ENCODE data around the gene FBXW10B. TPM values are rescaled to one million over a fixed set of nuclear protein-coding genes. Genes with fewer than 3 reads are reported as not detected.
"Not testable (repeated sequence)": the region's sequence is repeated elsewhere in the genome, so short reads cannot be mapped to it uniquely, and the experiment has no call there.

The FBXW10B gene
- total and polyA plus RNA-seq, 7 experiments from 2014 or later, result 0.24 to 1.8 (median 0.65) TPM; not detected in 4

DNA sequence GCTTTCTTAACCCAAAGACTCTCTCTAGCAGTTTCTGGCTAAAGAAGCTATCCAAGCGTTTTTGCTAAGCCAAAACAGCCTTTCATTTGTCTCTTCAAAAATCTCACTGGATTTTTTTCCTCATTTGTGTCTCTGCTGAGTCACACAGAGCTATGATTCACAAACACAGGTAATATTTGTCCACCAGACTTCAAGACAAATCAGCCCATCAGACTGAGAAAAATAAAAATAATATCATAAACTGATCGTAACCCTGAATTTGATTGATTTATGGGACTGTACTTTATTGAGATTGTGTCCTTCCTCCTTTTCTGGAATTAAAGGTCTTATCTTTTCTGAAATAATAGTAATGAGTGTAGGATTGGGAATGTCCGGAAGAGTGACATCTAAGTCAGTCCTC, 38.8 kb upstream of the FBXW10B start:
- H3K4me1 Mint-ChIP-seq, result peaks cover 0 to 8% (median 0%) of the 10 kb centered on the region in 7 donors
- intact Hi-C loops (cut with micrococcal nuclease), result no loop called here
- H3K36me3 ChIP-seq (ENCODE audit: control insufficient read depth in 2 of 3, insufficient read depth in 3 of 3, low read length in 3 of 3), result peaks cover 0 to under 1% (median 0%) of the 10 kb centered on the region in 3 experiments
- ChIA-PET POLR2A (no interaction called here), CTCF (no interaction called here)
- no peak for ATAC-seq
- H3K9me3 Mint-ChIP-seq, result peaks cover 0 to 2% (median 0%) of the 10 kb centered on the region in 11 donors
- no peak for DNase-seq
- H3K4me1 ChIP-seq (ENCODE audit: control insufficient read depth in 2 of 2, insufficient read depth in 2 of 2, low read length in 2 of 2), result no peaks in the 10 kb centered on the region
- H3K9me3 ChIP-seq (ENCODE audit: control insufficient read depth in 2 of 3, low read length in 3 of 3), result no peaks in the 10 kb centered on the region
- no peaks in the 10 kb centered on the region for H3K27me3 ChIP-seq (ENCODE audit: control insufficient read depth in 2 of 2, insufficient read depth in 2 of 2, low read length in 2 of 2)
- no peak overlapping the region for H3K27ac ChIP-seq (ENCODE audit: low read depth, low read length)
- H3K36me3 Mint-ChIP-seq, result peaks cover 3 to 44% (median 17%) of the 10 kb centered on the region in 5 donors
- H3K4me3 ChIP-seq (ENCODE audit: low read length), result no peak overlapping the region
- no peak overlapping the region for H3K4me3 Mint-ChIP-seq
- no peak overlapping the region for H3K27ac Mint-ChIP-seq
- no peaks in the 10 kb centered on the region for H3K27me3 Mint-ChIP-seq

DNA sequence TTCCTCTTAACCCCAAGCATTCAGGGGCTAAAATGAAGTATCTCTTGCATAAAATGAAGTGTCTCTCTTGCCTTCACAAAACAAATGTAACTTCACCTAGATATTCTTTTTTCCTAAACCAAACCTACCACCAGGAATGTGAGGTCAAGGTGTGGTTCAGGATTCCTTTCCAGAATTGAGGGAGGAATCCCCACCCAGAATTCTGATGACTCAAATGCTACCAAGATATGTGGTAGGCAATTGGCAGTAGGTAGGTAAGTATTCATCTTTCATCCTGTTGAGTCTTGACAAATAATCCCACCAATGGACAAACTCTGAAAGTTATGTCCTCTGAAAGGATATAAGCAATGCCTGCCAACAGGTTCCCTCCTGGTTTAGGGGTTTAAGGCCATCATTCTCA, 38.4 kb upstream of the FBXW10B start:
- DNase-seq, result no peak
- H3K9me3 ChIP-seq (ENCODE audit: control insufficient read depth in 2 of 3, low read length in 3 of 3), result no peaks in the 10 kb centered on the region
- no peaks in the 10 kb centered on the region for H3K27me3 ChIP-seq (ENCODE audit: control insufficient read depth in 2 of 2, insufficient read depth in 2 of 2, low read length in 2 of 2)
- POLR2A ChIA-PET, result no interaction called here
- peaks cover 0 to 11% (median 0%) of the 10 kb centered on the region in 7 donors for H3K4me1 Mint-ChIP-seq
- H3K36me3 Mint-ChIP-seq, result peaks cover 3 to 40% (median 17%) of the 10 kb centered on the region in 5 donors
- no peak overlapping the region for H3K27ac Mint-ChIP-seq
- ATAC-seq, result no peak
- CTCF ChIA-PET, result no interaction called here
- H3K4me3 ChIP-seq (ENCODE audit: low read length), result no peak overlapping the region
- intact Hi-C loops (cut with micrococcal nuclease), result no loop called here
- no peak overlapping the region for H3K27ac ChIP-seq (ENCODE audit: low read depth, low read length)
- no peaks in the 10 kb centered on the region for H3K4me1 ChIP-seq (ENCODE audit: control insufficient read depth in 2 of 2, insufficient read depth in 2 of 2, low read length in 2 of 2)
- no peak overlapping the region for H3K4me3 Mint-ChIP-seq
- peaks cover 0 to 2% (median 0%) of the 10 kb centered on the region in 11 donors for H3K9me3 Mint-ChIP-seq
- no peaks in the 10 kb centered on the region for H3K36me3 ChIP-seq (ENCODE audit: control insufficient read depth in 2 of 3, insufficient read depth in 3 of 3, low read length in 3 of 3)
- no peaks in the 10 kb centered on the region for H3K27me3 Mint-ChIP-seq

DNA sequence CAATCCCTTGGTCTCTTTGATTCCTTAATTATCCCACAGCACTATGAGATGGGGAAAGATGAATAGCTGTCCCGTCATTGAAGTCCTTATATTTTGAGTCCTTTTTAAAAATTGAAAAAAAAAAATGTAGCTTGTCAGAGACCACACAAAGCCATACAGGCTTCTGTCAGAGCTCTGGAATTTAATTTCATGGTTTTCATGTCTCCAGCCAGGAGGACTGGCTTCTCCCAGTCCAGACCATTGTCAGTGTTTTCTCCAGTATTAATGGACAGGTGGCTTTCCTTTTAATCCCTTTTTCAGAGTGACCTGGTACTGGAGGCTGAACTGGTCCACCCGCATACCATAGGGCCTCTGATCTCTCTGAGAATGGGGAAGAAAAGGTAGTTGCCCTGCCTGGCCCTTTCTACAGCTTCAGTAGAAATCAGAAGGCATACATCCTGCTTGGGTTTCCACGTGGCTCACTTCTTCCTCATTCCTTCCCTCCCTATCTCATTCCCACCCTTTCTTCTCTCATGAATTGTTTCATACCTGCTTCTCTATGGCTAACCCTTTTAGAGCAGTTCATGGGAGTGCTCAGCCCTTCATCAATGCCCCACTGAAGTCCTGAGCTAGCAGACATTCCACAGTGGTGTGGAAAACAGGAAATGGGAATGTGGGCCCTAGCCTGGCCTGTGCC, 35.5 kb upstream of the FBXW10B start:
- Mint-ChIP-seq H3K9me3 (peaks cover 0 to 2% (median 0%) of the 10 kb centered on the region in 11 donors), H3K4me3 (no peak overlapping the region), H3K27me3 (no peaks in the 10 kb centered on the region), H3K36me3 (peaks cover 0 to 23% (median 11%) of the 10 kb centered on the region in 5 donors), H3K27ac (no peak overlapping the region), H3K4me1 (peaks cover 5 to 22% (median 11%) of the 10 kb centered on the region in 7 donors)
- intact Hi-C loops (cut with micrococcal nuclease), result no loop called here
- H3K4me3 ChIP-seq (ENCODE audit: low read length), result no peak overlapping the region
- H3K9me3 ChIP-seq (ENCODE audit: control insufficient read depth in 2 of 3, low read length in 3 of 3), result no peaks in the 10 kb centered on the region
- H3K27ac ChIP-seq (ENCODE audit: low read depth, low read length), result no peak overlapping the region
- CTCF ChIA-PET, result no interaction called here
- H3K4me1 ChIP-seq (ENCODE audit: control insufficient read depth in 2 of 2, insufficient read depth in 2 of 2, low read length in 2 of 2), result no peaks in the 10 kb centered on the region
- POLR2A ChIA-PET, result no interaction called here
- H3K27me3 ChIP-seq (ENCODE audit: control insufficient read depth in 2 of 2, insufficient read depth in 2 of 2, low read length in 2 of 2), result no peaks in the 10 kb centered on the region
- DNase-seq (no peak), ATAC-seq (no peak)
- no peaks in the 10 kb centered on the region for H3K36me3 ChIP-seq (ENCODE audit: control insufficient read depth in 2 of 3, insufficient read depth in 3 of 3, low read length in 3 of 3)

DNA sequence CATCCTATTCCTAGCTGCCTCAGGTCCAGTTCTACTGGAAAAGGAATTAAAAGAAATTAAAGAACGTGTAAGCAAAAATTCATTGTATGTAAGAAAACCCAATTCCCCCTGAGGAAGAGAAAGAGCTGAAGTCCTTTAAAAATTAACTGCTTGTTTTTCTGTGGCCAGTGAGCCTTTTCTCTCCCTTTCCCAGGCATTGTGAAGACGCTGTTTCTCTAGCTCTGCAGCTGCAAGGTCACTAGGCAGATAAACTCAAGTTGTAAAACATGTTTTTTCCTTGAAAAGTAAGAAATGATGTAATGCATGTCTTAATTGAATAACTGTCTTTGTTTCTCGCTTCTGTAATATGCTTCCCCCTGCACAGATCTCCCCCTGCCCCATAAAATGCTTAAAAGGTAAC, 34.9 kb upstream of the FBXW10B start:
- H3K9me3 ChIP-seq (ENCODE audit: control insufficient read depth in 2 of 3, low read length in 3 of 3); H3K4me3 ChIP-seq (ENCODE audit: low read length); H3K4me3 Mint-ChIP-seq; H3K27me3 Mint-ChIP-seq; CTCF ChIA-PET; H3K4me1 ChIP-seq (ENCODE audit: control insufficient read depth in 2 of 2, insufficient read depth in 2 of 2, low read length in 2 of 2); H3K27ac ChIP-seq (ENCODE audit: low read depth, low read length); H3K27ac Mint-ChIP-seq; intact Hi-C loops (cut with micrococcal nuclease); H3K9me3 Mint-ChIP-seq; H3K36me3 ChIP-seq (ENCODE audit: control insufficient read depth in 2 of 3, insufficient read depth in 3 of 3, low read length in 3 of 3); POLR2A ChIA-PET; DNase-seq; ATAC-seq; H3K27me3 ChIP-seq (ENCODE audit: control insufficient read depth in 2 of 2, insufficient read depth in 2 of 2, low read length in 2 of 2): not testable (repeated sequence)
- H3K36me3 Mint-ChIP-seq, result peaks cover 0 to 23% (median 11%) of the 10 kb centered on the region in 5 donors
- peaks cover 5 to 28% (median 11%) of the 10 kb centered on the region in 7 donors for H3K4me1 Mint-ChIP-seq

- ATAC-seq (no peak), DNase-seq (no peak)
- Mint-ChIP-seq H3K4me3 (peak overlapping the region in 1 of 10 donors; percentile 24), H3K27ac (peak overlapping the region in 1 of 9 donors; percentile 72), H3K27me3 (no peaks in the 10 kb centered on the region), H3K36me3 (peaks cover 0 to 16% (median 11%) of the 10 kb centered on the region in 5 donors), H3K4me1 (peaks cover 5 to 39% (median 11%) of the 10 kb centered on the region in 7 donors), H3K9me3 (peaks cover 0 to 2% (median 0%) of the 10 kb centered on the region in 11 donors)
- no peaks in the 10 kb centered on the region for H3K27me3 ChIP-seq (ENCODE audit: control insufficient read depth in 2 of 2, insufficient read depth in 2 of 2, low read length in 2 of 2)
- no peak overlapping the region for H3K27ac ChIP-seq (ENCODE audit: low read depth, low read length)
- ChIA-PET CTCF (no interaction called here), POLR2A (no interaction called here)
- H3K4me3 ChIP-seq (ENCODE audit: low read length), result no peak overlapping the region
- no peaks in the 10 kb centered on the region for H3K4me1 ChIP-seq (ENCODE audit: control insufficient read depth in 2 of 2, insufficient read depth in 2 of 2, low read length in 2 of 2)
- H3K36me3 ChIP-seq (ENCODE audit: control insufficient read depth in 2 of 3, insufficient read depth in 3 of 3, low read length in 3 of 3), result no peaks in the 10 kb centered on the region
- intact Hi-C loops (cut with micrococcal nuclease), result no loop called here
- no peaks in the 10 kb centered on the region for H3K9me3 ChIP-seq (ENCODE audit: control insufficient read depth in 2 of 3, low read length in 3 of 3)
Observed at GRCh38 chr17:15652960-15653359, 33.5 kb upstream of the FBXW10B start.

- DNase-seq (peak in 6 of 9 donors; percentile 2 to 26 (median 4)), ATAC-seq (peak; percentile 92)
- H3K4me3 Mint-ChIP-seq, result peak overlapping the region; percentile 11 to 78 (median 58)
- CTCF ChIA-PET, result no interaction called here
- H3K36me3 ChIP-seq (ENCODE audit: control insufficient read depth in 2 of 3, insufficient read depth in 3 of 3, low read length in 3 of 3), result no peaks in the 10 kb centered on the region
- H3K4me3 ChIP-seq (ENCODE audit: low read length), result no peak overlapping the region
- H3K4me1 Mint-ChIP-seq, result peaks cover 5 to 42% (median 11%) of the 10 kb centered on the region in 7 donors
- peaks cover 0 to 1% (median 0%) of the 10 kb centered on the region in 11 donors for H3K9me3 Mint-ChIP-seq
- H3K27me3 Mint-ChIP-seq, result no peaks in the 10 kb centered on the region
- peaks cover 0 to 9% (median 4%) of the 10 kb centered on the region in 5 donors for H3K36me3 Mint-ChIP-seq
- H3K27ac ChIP-seq (ENCODE audit: low read depth, low read length), result no peak overlapping the region
- H3K4me1 ChIP-seq (ENCODE audit: control insufficient read depth in 2 of 2, insufficient read depth in 2 of 2, low read length in 2 of 2), result no peaks in the 10 kb centered on the region
- peak overlapping the region in 4 of 9 donors; percentile 24 to 78 (median 46) for H3K27ac Mint-ChIP-seq
- POLR2A ChIA-PET, result interaction anchor here (1.0 kb wide), 1 partner anchor 380 kb away, joined by 5 read pairs; no protein-coding TSS in a partner anchor
- no peaks in the 10 kb centered on the region for H3K9me3 ChIP-seq (ENCODE audit: control insufficient read depth in 2 of 3, low read length in 3 of 3)
- H3K27me3 ChIP-seq (ENCODE audit: control insufficient read depth in 2 of 2, insufficient read depth in 2 of 2, low read length in 2 of 2), result no peaks in the 10 kb centered on the region
- intact Hi-C loops (cut with micrococcal nuclease), result no loop called here
Observed at GRCh38 chr17:15651583-15652110, 32.1 kb upstream of the FBXW10B start.

Data from naive thymus-derived CD4-positive, alpha-beta T cell (primary cell).